Karpas-422 (cell line): ENCODE data around the gene CITED1. TPM values are rescaled to one million over a fixed set of nuclear protein-coding genes. Genes with fewer than 3 reads are reported as not detected.

Source experiments
- DNase-seq: peaks from one replicate; pipeline ENCODE4 v3.0.0-alpha.2; 2015
- H2AFZ ChIP-seq: fragments of 200-600 bp; sonication (generic); 2 replicates; pipeline ENCODE4 v1.6.1; 2014; ENCODE audit warnings: antibody characterized with exemption, low read length, mixed read lengths
- H3K27ac ChIP-seq: fragments of 200-600 bp; sonication (generic); 2 replicates; pipeline ENCODE4 v1.5.1; 2014; ENCODE audit warnings: mild to moderate bottlenecking, low read length, moderate library complexity
- H3K27me3 ChIP-seq: fragments of 200-600 bp; sonication (generic); 2 replicates; pipeline ENCODE4 v1.6.1; 2014; ENCODE audit warnings: low read length, mixed read lengths
- H3K36me3 ChIP-seq: fragments of 200-600 bp; sonication (generic); 2 replicates; pipeline ENCODE4 v1.6.1; 2014; ENCODE audit warnings: low read length, mixed read lengths; ENCODE audit not compliant: insufficient read depth
- H3K4me1 ChIP-seq: fragments of 200-600 bp; sonication (generic); 2 replicates; pipeline ENCODE4 v1.6.1; 2014; ENCODE audit warnings: mild to moderate bottlenecking, low read length, mixed read lengths
- H3K4me2 ChIP-seq: fragments of 200-600 bp; sonication (generic); 2 replicates; pipeline ENCODE4 v1.6.1; 2014; ENCODE audit warnings: low read length, low read depth, mild to moderate bottlenecking; ENCODE audit not compliant: poor library complexity, severe bottlenecking
- H3K4me3 ChIP-seq: fragments of 200-600 bp; sonication (generic); 2 replicates; pipeline ENCODE4 v1.5.1; 2014; ENCODE audit warnings: mild to moderate bottlenecking, antibody characterized with exemption, low read length, mixed read lengths
- H3K79me2 ChIP-seq: fragments of 200-600 bp; sonication (generic); 2 replicates; pipeline ENCODE4 v1.6.1; 2014; ENCODE audit warnings: mild to moderate bottlenecking, low read length, mixed read lengths
- H3K9ac ChIP-seq: fragments of 200-600 bp; sonication (generic); 2 replicates; pipeline ENCODE4 v1.6.0; 2014; ENCODE audit warnings: low read length
- H3K9me2 ChIP-seq: fragments of 200-600 bp; sonication (generic), shearing (Covaris generic); replicated peaks from 2 replicates; pipeline ENCODE4 v1.6.0; 2014; ENCODE audit warnings: mild to moderate bottlenecking, low read length, moderate library complexity; ENCODE audit not compliant: insufficient read depth
- H3K9me3 ChIP-seq: fragments of 300-700, 200-600 bp; sonication (generic); 2 replicates; pipeline ENCODE4 v1.6.1; 2014; ENCODE audit warnings: low read length, mixed read lengths
- H4K20me1 ChIP-seq: fragments of 200-600 bp; sonication (generic); 2 replicates; pipeline ENCODE4 v1.6.1; 2014; ENCODE audit warnings: mild to moderate bottlenecking, antibody characterized with exemption, low read length, low read depth; ENCODE audit not compliant: insufficient read depth
- total RNA-seq: library from RNA; depleted of rRNA; stranded (reverse); fragments of >200 nt; shearing (Covaris generic); gene quantifications from 2 replicates; pipeline ENCODE4 v1.2.3, GENCODE V29; 2014; ENCODE audit warnings: low replicate concordance

The CITED1 gene
- total RNA-seq, 1 experiment from 2014 or later: 0.26 TPM

- no peaks in the 10 kb centered on the region for H3K27me3 ChIP-seq
- no peaks in the 10 kb centered on the region for H3K9me3 ChIP-seq
- H3K27ac ChIP-seq: no peak overlapping the region
- H4K20me1 ChIP-seq: no peaks in the 10 kb centered on the region
- no peak for DNase-seq
- H3K9ac ChIP-seq: no peak overlapping the region
- H3K9me2 ChIP-seq: no peaks in the 10 kb centered on the region
- H3K4me3 ChIP-seq: no peak overlapping the region
- H3K36me3 ChIP-seq: no peaks in the 10 kb centered on the region
- H3K4me2 ChIP-seq: no peak overlapping the region
- H3K79me2 ChIP-seq: no peaks in the 10 kb centered on the region
- no peak overlapping the region for H2AFZ ChIP-seq
- peaks cover 10% of the 10 kb centered on the region for H3K4me1 ChIP-seq
These were observed 8.3 kb upstream of the CITED1 start for GRCh38 chrX:72313707-72314641.

DNA sequence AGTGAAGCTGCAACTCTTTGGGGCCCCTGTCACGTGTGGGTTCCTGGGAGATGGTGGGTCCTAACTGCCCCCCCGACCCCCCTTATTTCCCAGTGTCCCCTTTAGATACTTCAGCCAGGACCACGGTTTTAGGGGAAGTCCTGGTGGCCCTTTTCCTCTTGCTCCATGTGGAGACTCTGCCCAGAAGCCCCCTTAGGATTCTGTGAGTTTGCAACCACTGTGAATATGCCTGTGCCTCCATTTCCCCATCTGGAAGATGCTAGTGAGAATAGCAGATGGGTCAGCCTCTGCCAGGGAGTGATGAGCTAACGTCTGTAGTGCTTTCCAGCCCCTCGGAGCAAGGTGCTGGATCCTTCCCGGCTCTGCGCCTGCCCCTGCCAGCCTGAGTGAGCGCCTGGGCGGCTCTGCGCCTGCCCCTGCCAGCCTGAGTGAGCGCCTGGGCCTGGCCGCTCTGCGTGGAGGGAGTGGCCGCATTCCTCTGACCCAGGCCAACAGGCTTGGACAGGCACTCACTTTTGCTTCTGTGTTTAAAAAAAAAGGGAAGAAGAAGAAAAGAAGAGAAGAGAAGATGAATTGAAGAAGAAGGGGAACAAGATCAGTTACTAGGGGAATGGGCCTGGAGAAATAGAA, 6.7 kb upstream of the CITED1 start:
- Histone ChIP-seq H3K9ac (no peak overlapping the region), H3K27ac (no peak overlapping the region), H3K9me2 (no peaks in the 10 kb centered on the region), H4K20me1 (no peaks in the 10 kb centered on the region), H3K4me1 (peaks cover 10% of the 10 kb centered on the region), H3K27me3 (no peaks in the 10 kb centered on the region), H2AFZ (no peak overlapping the region), H3K9me3 (no peaks in the 10 kb centered on the region), H3K36me3 (no peaks in the 10 kb centered on the region), H3K79me2 (no peaks in the 10 kb centered on the region), H3K4me2 (no peak overlapping the region), H3K4me3 (no peak overlapping the region)
- no peak for DNase-seq

- Histone ChIP-seq H4K20me1 (no peaks in the 10 kb centered on the region), H3K9ac (no peak overlapping the region), H3K9me3 (no peaks in the 10 kb centered on the region), H3K36me3 (no peaks in the 10 kb centered on the region), H3K79me2 (no peaks in the 10 kb centered on the region), H3K27ac (no peak overlapping the region), H3K4me2 (no peak overlapping the region), H3K27me3 (no peaks in the 10 kb centered on the region), H3K9me2 (no peaks in the 10 kb centered on the region), H3K4me1 (peaks cover 1% of the 10 kb centered on the region; the same call in 1 of the 2 replicates), H2AFZ (no peak overlapping the region), H3K4me3 (no peak overlapping the region)
- DNase-seq: no peak
These were observed 3.8 kb upstream of the CITED1 start for GRCh38 chrX:72309297-72310071.

- no peak overlapping the region for H3K4me3 ChIP-seq
- no peak overlapping the region for H3K4me2 ChIP-seq
- DNase-seq: no peak
- no peak overlapping the region for H3K27ac ChIP-seq
- no peaks in the 10 kb centered on the region for H3K4me1 ChIP-seq
- H3K79me2 ChIP-seq: no peaks in the 10 kb centered on the region
- no peaks in the 10 kb centered on the region for H3K27me3 ChIP-seq
- H4K20me1 ChIP-seq: no peaks in the 10 kb centered on the region
- no peaks in the 10 kb centered on the region for H3K9me2 ChIP-seq
- no peaks in the 10 kb centered on the region for H3K36me3 ChIP-seq
- no peaks in the 10 kb centered on the region for H3K9me3 ChIP-seq
- H3K9ac ChIP-seq: no peak overlapping the region
- no peak overlapping the region for H2AFZ ChIP-seq
These were observed 3.0 kb upstream of the CITED1 start for GRCh38 chrX:72308566-72309296.

- Histone ChIP-seq H3K4me1 (no peaks in the 10 kb centered on the region), H2AFZ (no peak overlapping the region), H4K20me1 (no peaks in the 10 kb centered on the region), H3K9ac (no peak overlapping the region), H3K79me2 (no peaks in the 10 kb centered on the region), H3K4me3 (no peak overlapping the region), H3K27ac (no peak overlapping the region), H3K36me3 (no peaks in the 10 kb centered on the region), H3K9me2 (no peaks in the 10 kb centered on the region), H3K4me2 (no peak overlapping the region), H3K9me3 (no peaks in the 10 kb centered on the region), H3K27me3 (no peaks in the 10 kb centered on the region)
- DNase-seq: no peak
These were observed 2.5 kb upstream of the CITED1 start for GRCh38 chrX:72308209-72308565.

- Histone ChIP-seq H2AFZ (no peak overlapping the region), H3K27ac (no peak overlapping the region), H3K4me2 (no peak overlapping the region), H3K79me2 (no peaks in the 10 kb centered on the region), H3K9me2 (no peaks in the 10 kb centered on the region), H3K4me3 (no peak overlapping the region), H3K4me1 (no peaks in the 10 kb centered on the region), H3K9ac (no peak overlapping the region), H3K36me3 (no peaks in the 10 kb centered on the region), H3K9me3 (no peaks in the 10 kb centered on the region), H4K20me1 (no peaks in the 10 kb centered on the region), H3K27me3 (no peaks in the 10 kb centered on the region)
- DNase-seq: no peak
These were observed 1.9 kb upstream of the CITED1 start for GRCh38 chrX:72307646-72308051.

DNA sequence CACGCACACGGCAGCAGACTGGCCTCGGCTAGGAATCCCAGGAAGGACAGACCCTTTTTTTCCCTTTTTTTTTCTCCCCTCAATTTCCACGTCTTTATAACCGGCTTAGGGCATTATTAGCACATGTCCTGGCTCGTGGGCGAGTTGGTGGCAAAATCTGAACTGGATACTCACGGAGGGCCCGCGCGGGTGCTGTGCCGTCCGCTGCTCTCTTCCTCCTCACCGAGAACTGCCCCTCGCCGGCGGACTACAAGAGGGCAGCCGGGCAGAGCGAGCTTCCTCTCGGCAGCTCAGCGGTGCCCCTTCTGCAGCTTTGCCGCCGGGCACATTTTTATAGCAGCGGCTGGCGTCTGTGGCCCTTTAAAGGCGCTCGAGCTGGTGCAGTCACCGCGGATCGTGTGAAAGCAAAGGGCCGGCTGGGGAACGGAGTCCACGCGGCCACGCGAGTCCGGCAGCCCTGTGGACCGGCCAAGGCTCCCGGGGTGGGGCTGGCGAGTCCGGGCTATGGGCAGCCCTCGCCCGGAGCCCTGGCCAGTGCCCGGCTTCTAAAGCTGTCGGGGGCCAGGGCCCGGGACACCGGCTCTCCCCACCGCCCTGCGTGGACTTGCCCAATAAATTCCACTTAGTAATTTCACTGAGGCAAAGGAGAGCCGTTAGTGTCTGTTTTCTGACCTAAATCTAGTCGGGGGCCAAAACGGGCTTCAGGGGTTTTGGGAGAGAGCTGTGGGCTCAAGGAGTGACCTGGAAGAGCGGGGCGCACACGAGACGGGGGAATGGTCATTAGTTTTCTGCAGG, 1.3 kb upstream of the CITED1 start:
- H2AFZ ChIP-seq: no peak overlapping the region
- H3K9me2 ChIP-seq: no peaks in the 10 kb centered on the region
- H4K20me1 ChIP-seq: no peaks in the 10 kb centered on the region
- H3K79me2 ChIP-seq: no peaks in the 10 kb centered on the region
- H3K9ac ChIP-seq: no peak overlapping the region
- H3K36me3 ChIP-seq: no peaks in the 10 kb centered on the region
- no peaks in the 10 kb centered on the region for H3K9me3 ChIP-seq
- no peak overlapping the region for H3K4me2 ChIP-seq
- no peak overlapping the region for H3K4me3 ChIP-seq
- DNase-seq: no peak
- H3K4me1 ChIP-seq: no peaks in the 10 kb centered on the region
- no peak overlapping the region for H3K27ac ChIP-seq
- no peaks in the 10 kb centered on the region for H3K27me3 ChIP-seq
